GM19351 (cell line): ENCODE measurements around the gene RIMBP2.
"Not testable (repeated sequence)": the region's sequence is repeated elsewhere in the genome, so short reads cannot be mapped to it uniquely, and the experiment has no call there.

Experiments used
- ATAC-seq: cut with Tn5 transposase; IDR thresholded peaks from one replicate; pipeline ENCODE4 v1.9.1; 2021; ENCODE audit warnings: mild to moderate bottlenecking, moderate library complexity; ENCODE audit not compliant: unreplicated experiment

The RIMBP2 gene

DNA sequence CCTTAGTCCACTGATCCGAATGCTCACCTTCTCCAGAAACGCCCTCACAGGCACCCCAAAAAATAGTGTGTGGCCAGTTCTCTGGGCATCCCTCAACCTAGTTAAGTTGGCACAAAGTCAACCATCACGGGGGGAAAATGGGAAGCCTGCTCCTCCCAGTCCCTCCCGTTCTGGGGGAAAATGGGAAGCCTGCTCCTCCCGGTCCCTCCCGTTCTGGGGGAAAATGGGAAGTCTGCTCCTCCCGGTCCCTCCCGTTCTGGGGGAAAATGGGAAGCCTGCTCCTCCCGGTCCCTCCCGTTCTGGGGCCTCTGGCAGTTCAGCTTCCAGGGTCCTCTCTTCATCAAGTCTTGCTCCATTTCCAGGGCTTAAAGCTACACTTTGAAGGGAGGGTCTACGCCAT lies 106.1 kb downstream of the RIMBP2 start:
- no peak for ATAC-seq

GRCh38 chr12:130608831-130609230 lies 107.3 kb downstream of the RIMBP2 start:
- ATAC-seq, result no peak

- no peak for ATAC-seq
These were observed 108.0 kb downstream of the RIMBP2 start for GRCh38 chr12:130608132-130608531.

DNA sequence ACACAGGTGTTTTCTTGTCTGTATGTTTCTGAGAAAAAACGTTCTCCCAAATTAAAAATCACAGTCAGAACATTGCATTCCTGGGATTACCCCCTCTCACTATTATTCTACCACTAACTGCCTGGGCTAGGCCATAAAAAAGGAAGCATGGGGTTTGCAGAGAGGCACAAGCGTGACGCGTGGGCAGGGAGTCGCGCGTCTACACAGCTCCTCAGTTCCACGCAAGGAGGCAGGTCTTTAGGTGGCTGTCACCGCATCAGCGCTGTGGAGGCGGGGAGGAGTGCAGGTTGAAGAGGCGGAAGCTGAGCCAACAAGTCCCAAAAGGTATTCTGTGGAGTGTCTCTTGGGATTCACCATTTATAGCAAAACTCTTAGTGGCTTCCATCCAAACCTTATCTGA lies 109.9 kb downstream of the RIMBP2 start:
- no peak for ATAC-seq

DNA sequence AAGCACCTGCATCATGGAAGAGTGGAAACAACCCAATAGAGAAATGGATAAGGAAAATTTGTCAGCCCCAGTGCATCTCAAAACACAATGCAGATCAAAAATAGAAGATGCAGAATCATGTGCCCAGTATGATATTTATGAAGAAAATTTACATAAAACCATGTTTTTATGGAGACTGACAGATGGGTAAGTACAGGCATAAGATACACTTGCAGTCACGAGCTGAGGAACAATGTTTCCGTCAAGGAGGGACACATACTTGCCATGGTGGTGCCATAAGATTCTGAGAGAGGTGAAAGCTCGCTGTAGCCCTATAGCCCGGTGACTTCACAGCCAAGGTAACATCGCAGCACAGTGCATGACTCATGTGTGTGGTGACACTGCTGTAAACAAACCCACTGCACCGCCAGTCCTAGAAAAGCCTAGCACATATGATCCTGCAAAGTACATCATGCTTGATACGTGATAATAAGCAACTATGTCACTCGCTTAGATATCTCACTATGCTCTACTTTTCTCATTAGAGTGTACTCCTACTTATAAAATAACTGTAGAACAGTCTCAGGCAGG lies 112.6 kb downstream of the RIMBP2 start:
- no peak for ATAC-seq

DNA sequence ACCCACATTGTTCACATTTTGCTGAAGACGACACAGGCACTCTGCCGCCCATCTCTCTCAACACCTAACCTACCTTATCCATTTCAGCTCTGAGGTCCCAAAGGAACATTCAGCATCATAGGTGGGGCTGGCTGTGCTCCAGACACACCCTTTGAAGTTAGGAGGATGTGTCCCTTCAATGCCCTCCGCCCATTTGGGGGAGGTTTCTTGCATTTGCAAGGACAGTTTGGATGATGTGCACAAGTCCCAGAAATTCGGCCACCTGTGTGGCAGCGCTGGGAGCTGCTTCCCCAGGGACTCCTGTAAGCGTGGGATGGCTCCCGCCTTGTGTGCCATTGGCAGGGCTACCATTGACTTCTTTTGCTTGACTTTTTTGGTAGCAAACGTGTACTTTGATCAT lies 113.8 kb downstream of the RIMBP2 start:
- ATAC-seq, result no peak

GRCh38 chr12:130601327-130601726 lies 114.8 kb downstream of the RIMBP2 start:
- no peak for ATAC-seq

GRCh38 chr12:130596241-130596640 lies 119.9 kb downstream of the RIMBP2 start:
- no peak for ATAC-seq

- ATAC-seq, result no peak
These were observed 120.5 kb downstream of the RIMBP2 start for GRCh38 chr12:130595566-130595965.

GRCh38 chr12:130593056-130593455 lies 123.0 kb downstream of the RIMBP2 start:
- ATAC-seq, result no peak

DNA sequence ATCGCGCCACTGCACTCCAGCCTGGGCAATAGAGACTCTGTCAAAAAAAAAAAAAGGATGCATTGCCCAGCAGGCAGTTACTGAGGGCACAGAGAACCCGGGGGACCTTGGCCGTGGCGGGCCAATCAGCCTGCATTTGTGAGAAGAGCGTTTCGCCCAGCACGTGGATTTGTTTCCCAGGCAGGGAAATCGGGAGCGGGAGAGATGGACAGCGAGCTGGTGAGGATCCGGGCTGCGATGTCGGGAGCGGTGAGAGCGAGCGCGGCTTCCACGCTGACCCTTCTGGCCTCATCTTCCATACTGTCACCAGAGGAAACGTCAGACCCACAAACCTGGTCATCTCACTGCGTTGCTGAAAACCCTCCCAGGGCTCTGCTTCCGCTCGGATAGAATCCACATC lies 123.5 kb downstream of the RIMBP2 start:
- ATAC-seq, result no peak

GRCh38 chr12:130591736-130592135 lies 124.4 kb downstream of the RIMBP2 start:
- no peak for ATAC-seq

DNA sequence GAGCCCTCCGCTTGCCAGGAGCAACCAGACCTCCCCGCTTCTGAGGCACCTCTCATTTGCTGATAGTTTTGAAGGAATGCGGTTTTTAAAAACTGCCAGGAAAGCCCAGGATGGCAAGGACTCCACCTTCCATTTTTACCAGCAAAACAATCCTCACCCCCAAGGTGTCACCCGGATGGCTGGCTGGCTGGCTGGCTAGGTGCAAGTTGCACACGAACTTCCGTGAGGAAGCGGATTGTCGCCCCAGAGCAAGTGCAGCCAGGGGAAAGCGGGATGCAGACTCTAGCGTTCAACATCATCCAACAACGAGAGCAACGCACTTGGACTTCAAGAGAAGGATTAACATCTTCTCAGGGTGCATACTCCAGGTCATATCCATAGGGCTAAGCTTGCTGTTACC lies 125.4 kb downstream of the RIMBP2 start:
- ATAC-seq, result no peak

DNA sequence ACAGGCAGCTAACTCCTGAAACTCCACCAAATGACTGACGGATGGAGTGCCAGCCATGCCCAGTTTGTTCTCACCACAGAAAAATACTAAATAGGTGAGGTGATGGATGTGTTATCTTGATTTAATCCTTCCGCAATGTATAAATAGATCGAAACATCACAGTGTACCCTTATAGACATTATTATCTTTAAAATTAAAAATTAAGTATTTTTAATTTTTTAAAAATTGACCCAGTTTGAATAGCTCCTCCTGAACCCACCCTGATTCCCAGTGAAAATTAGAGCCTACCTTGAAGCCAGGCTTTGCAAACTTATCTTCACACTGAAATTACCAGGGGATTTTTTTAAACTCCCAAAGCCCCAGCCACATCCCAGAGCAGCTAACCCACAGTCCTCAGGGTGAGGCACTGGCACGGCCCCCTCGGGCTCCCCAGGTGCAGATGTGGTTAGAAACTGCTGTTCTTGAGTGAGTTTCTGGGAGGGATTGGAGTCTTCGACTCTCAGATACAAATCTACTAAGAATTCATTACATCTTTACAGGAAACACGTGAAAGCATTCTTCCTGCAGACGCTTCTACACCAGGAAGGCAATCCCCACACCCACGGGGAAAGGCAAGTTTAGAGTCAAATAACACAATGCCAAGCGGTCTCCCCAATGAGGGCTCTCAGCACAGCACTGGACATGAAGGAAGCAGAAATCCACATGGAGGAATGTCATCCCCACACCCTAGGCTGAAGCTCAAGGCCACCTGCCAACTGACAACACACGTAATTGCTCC lies 126.4 kb downstream of the RIMBP2 start:
- no peak for ATAC-seq

GRCh38 chr12:130588696-130589539 lies 127.2 kb downstream of the RIMBP2 start:
- ATAC-seq, result no peak

DNA sequence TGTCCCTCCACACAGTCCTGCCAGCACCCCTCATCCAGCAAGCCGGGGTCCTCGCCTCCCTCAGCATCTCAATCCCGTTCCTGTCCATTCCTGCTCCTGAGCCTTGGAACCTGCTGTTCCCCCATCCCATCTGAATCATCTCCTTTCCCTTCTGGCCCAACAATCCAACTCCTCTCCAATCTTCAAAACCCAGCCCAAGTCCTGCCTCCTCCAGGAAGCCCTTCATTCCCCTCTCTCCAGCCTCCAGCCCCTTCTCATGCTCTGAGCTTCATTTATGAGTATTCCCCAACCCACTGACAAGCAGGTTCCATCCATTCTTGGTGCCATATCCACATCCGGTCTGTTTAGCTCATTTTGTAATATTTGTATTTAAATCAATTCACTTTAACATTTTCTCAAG lies 128.1 kb downstream of the RIMBP2 start:
- no peak for ATAC-seq

GRCh38 chr12:130584475-130584874 lies 131.6 kb downstream of the RIMBP2 start:
- ATAC-seq, result not testable (repeated sequence)

GRCh38 chr12:130583800-130584199 lies 132.3 kb downstream of the RIMBP2 start:
- no peak for ATAC-seq

- no peak for ATAC-seq
These were observed 132.8 kb downstream of the RIMBP2 start for GRCh38 chr12:130583317-130583716.

- no peak for ATAC-seq
These were observed 133.8 kb downstream of the RIMBP2 start for GRCh38 chr12:130582286-130582685.

GRCh38 chr12:130581782-130582181 lies 134.3 kb downstream of the RIMBP2 start:
- no peak for ATAC-seq

- ATAC-seq, result no peak
These were observed 136.9 kb downstream of the RIMBP2 start for GRCh38 chr12:130579231-130579630.
